Fibroblast of pulmonary artery (primary cell): ENCODE results near the gene WDR59.

Source experiments
- DNase-seq: peaks from one replicate; pipeline ENCODE4 v3.0.0-alpha.2; 2010; ENCODE audit warnings: low read depth
- H3K4me3 ChIP-seq: replicated peaks from 2 replicates; pipeline ENCODE4 v1.5.1; 2011; ENCODE audit warnings: low read depth, mild to moderate bottlenecking, control low read depth, low read length, moderate library complexity
- TF ChIP-seq, protein P1 (sequence below): IDR thresholded peaks from 2 replicates; pipeline ENCODE4 v1.5.1; 2011; ENCODE audit warnings: mild to moderate bottlenecking, control low read depth, low read length, inconsistent platforms; ENCODE audit errors: missing control alignments

WDR59 gene

DNA sequence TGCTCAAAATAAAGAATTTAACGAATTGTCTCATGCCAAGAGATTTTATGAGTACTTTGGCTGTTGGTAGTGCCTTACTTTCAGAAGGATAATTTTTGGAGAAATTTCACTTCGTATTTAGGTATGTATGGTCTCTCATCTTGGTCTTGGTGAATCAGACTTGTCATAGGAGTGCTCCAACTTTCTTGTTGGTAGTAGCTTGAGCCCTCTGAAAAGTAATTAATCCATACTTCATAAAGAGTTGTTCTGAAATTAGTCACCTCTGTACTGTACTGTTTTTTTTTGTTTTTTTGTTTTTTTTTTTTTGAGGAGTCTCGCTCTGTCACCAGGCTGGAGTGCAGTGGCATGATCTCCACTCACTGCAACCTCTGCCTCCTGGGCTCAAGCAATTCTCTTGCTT, 25.5 kb upstream of the WDR59 start:
- TF ChIP-seq, protein P1, sequence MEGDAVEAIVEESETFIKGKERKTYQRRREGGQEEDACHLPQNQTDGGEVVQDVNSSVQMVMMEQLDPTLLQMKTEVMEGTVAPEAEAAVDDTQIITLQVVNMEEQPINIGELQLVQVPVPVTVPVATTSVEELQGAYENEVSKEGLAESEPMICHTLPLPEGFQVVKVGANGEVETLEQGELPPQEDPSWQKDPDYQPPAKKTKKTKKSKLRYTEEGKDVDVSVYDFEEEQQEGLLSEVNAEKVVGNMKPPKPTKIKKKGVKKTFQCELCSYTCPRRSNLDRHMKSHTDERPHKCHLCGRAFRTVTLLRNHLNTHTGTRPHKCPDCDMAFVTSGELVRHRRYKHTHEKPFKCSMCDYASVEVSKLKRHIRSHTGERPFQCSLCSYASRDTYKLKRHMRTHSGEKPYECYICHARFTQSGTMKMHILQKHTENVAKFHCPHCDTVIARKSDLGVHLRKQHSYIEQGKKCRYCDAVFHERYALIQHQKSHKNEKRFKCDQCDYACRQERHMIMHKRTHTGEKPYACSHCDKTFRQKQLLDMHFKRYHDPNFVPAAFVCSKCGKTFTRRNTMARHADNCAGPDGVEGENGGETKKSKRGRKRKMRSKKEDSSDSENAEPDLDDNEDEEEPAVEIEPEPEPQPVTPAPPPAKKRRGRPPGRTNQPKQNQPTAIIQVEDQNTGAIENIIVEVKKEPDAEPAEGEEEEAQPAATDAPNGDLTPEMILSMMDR = no peak
- no peak overlapping the region for H3K4me3 ChIP-seq
- DNase-seq = no peak

DNA sequence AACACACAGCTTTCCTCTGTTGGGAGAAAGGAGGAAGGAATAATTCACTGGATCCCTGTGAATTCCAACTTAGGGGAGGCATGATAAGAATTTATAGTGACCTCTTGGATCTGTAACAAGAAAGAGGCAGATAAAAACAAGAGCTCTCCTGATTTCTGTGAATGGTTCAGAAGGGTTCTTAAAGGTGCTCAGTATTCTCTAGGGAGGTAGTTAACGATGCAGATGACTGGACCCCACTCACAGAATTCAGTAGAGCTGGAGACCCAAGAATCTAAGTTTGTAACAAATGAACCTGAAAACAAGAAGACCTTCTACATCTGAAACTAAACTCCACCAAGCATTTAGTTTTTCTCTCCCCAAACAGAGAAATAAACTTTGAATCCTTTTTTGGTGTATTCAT, 22.5 kb upstream of the WDR59 start:
- DNase-seq = no peak
- TF ChIP-seq, protein P1 = no peak
- no peak overlapping the region for H3K4me3 ChIP-seq

DNA sequence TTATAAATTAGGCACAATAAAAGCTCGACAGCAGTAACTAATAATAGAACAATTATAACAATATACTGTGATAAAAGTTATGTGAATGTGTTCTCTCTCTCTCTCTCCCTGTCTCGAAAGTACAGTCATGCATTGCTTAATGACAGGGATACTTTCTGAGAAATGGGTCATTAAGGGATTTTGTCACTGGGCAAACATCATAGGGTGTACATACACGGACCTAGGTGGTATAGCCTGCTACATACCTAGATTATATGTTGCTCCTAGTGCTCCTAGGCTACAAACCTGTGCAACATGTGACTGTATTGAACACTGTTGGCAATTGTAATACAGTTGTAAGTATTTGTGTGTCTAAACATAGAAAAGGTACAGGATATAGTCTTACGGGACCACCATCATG, 20.8 kb upstream of the WDR59 start:
- TF ChIP-seq, protein P1 = no peak

DNA sequence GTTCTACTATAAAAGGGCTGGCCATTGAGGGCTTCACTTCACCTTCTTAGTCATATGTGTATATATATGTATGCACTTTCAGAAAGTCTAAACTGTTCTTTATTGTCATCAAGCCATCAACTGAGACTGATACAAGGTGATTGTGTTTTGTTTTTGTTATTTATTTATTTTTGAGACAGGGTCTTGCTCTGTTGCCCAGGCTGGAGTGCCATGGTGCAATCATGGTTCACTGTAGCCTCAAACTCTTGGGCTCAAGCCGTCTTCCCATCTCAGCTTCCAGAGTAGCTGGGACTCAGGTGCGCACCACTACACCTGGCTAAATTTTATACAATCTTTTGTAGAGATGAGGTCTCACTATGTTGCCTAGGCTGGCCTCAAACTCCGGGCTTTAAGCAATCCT, 19.5 kb upstream of the WDR59 start:
- no peak for DNase-seq

More for the DNA sequence above, 20.8 kb upstream of the WDR59 start:
- H3K4me3 ChIP-seq = no peak overlapping the region
- no peak for DNase-seq

DNA sequence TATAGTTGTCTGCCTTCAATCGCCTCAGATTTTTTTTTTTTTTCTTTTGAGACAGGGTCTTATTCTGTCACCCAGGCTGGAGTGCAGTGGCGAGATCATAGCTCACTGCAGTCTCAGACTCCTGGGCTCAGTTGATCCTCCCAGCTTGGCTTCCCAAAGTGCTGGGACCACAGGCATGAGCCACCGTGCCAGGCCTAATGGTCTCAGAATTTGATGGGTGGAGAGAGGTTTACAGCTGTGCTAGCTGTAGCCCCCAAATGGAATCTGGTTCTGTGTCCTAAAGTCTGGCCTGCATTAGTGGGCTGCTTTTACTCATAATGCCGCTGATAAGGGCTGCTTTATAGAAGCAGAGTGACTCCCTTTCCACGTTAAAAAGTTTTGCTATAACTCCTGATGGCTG, 19.0 kb upstream of the WDR59 start:
- no peak overlapping the region for H3K4me3 ChIP-seq
- TF ChIP-seq, protein P1 = no peak
- no peak for DNase-seq

More for the DNA sequence above, 19.5 kb upstream of the WDR59 start:
- TF ChIP-seq, protein P1 = no peak
- H3K4me3 ChIP-seq = no peak overlapping the region

DNA sequence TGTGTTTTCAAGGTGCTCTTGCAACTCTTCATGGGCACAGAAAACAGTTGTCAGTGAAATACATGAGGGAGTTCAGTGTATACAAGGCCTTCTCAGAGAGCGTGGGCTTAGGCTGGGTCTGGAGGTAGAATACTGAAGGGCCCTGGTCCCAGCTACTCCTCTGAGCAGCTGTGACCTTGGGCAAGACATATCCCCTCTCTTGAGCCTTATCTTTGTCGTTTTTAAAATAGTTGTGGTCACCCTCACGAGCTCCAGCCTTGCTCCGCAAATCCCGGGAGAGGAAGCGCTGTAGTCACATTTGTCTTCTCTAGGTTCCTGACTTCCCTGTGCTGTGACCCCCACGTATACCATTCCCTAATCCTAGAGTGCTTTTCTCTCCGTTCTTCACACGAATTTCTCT, 17.6 kb upstream of the WDR59 start:
- TF ChIP-seq, protein P1 = no peak
- no peak for DNase-seq
- no peak overlapping the region for H3K4me3 ChIP-seq

DNA sequence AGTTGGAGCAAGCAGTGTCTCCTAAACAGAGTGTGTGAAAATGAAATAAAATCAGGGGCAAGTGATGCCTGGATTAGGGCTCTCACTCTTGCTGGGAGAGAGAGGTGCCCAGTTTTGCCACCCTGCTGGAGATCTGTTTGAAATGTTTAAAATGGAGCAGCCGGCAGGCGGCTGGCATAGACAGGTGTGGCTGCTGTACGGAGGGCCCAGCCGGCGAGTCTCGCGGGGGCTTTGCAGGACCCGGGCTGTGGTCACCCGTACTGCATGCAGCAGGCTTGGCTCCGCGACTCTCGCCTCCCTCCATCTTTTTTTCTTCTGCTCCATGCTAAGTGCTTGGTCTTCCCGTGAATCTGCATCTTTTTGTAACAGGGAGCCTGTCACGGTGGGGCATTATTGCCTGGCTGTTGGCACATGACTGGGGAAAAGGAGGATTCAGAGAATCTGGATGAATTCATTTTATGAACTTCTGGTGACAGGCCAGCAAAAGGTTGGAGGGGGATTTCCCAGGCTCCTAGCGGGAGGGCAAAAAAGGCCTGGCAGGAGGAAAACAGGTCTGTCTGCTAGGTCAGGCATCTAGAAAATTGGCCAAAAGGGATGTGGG, 15.7 kb upstream of the WDR59 start:
- TF ChIP-seq, protein P1 = no peak

More for the DNA sequence above, 15.7 kb upstream of the WDR59 start:
- peak; percentile 24 for DNase-seq
- H3K4me3 ChIP-seq = peak overlapping the region; percentile 70
